ENCODE results near the gene PPFIBP1. TPM values are rescaled to one million over a fixed set of nuclear protein-coding genes. Genes with fewer than 3 reads are reported as not detected.
"Not testable (repeated sequence)": the region's sequence is repeated elsewhere in the genome, so short reads cannot be mapped to it uniquely, and the experiment has no call there.

The PPFIBP1 gene
- total and polyA plus RNA-seq, 2 of the 8 experiments (the other 6 are each of a cell fraction or from before 2014, with no cell fraction given) = 7.7 to 31.3 TPM

DNA sequence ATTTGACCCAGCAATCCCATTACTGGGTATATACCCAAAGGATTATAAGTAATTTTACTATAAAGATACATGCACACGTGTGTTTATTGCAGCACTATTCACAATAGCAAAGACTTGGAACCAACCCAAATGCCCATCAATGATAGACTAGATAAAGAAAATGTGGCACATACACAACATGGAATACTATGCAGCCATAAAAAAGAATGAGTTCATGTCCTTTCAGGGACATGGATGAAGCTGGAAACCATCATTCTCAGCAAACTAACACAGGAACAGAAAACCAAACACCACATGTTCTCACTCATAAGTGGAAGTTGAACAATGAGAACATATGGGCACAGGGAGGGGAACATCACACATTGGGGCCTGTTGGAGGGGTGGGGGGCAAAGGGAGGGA is 20.9 kb downstream of the PPFIBP1 start:
- FAIRE-seq; H3K23ac ChIP-seq (ENCODE audit: insufficient read length); H3K18ac ChIP-seq (ENCODE audit: extremely low read depth, low read length); H4K5ac ChIP-seq (ENCODE audit: insufficient read length, low read depth, low read length); H3K4me2 ChIP-seq (ENCODE audit: insufficient read depth in 1 of 2, low read depth in 2 of 2, low read length in 2 of 2); H2BK20ac ChIP-seq (ENCODE audit: low read length); H3K56ac ChIP-seq (replicated peaks; ENCODE audit: insufficient read length, low read depth, low read length); H4K91ac ChIP-seq (replicated peaks; ENCODE audit: insufficient read length, low read length); DNase-seq (ENCODE audit: low read depth in 1 of 2, low spot score in 2 of 2); H3K9me3 ChIP-seq (ENCODE audit: insufficient read depth in 2 of 2, low read depth in 1 of 2, low read length in 1 of 2); H3K4ac ChIP-seq (replicated peaks; ENCODE audit: insufficient read length, low read depth, low read length); H4K8ac ChIP-seq (ENCODE audit: extremely low read depth, insufficient read depth, low read length); H2AK5ac ChIP-seq (ENCODE audit: low read depth, low read length); POLR2A ChIA-PET (ENCODE audit: partially characterized antibody); H3K9ac ChIP-seq (replicated peaks in 1 of 4; ENCODE audit: extremely low read depth in 1 of 4, low read depth in 3 of 4, low read length in 3 of 4); H3K14ac ChIP-seq (ENCODE audit: insufficient read length); H2BK12ac ChIP-seq (ENCODE audit: low read depth, low read length); H2BK120ac ChIP-seq (replicated peaks; ENCODE audit: low read depth, low read length); H3K27ac ChIP-seq (ENCODE audit: low read depth, low read length); CTCF ChIA-PET (ENCODE audit: partially characterized antibody); H3K79me1 ChIP-seq (ENCODE audit: low read depth, low read length); H3K27me3 ChIP-seq (replicated peaks in 1 of 4; ENCODE audit: control insufficient read depth in 3 of 4, extremely low read depth in 1 of 4, insufficient read depth in 3 of 4, low read length in 3 of 4); H2BK15ac ChIP-seq (ENCODE audit: low read length); H3K4me3 ChIP-seq (ENCODE audit: extremely low read depth in 1 of 4, insufficient read depth in 2 of 4, low read depth in 3 of 4, low read length in 4 of 4); H3K4me1 ChIP-seq (replicated peaks in 1 of 4; ENCODE audit: control insufficient read depth in 3 of 4, insufficient read depth in 4 of 4, low read length in 3 of 4); H4K20me1 ChIP-seq (replicated peaks in 1 of 2; ENCODE audit: control insufficient read depth in 1 of 2, insufficient read depth in 2 of 2, low read length in 2 of 2); H3K23me2 ChIP-seq (ENCODE audit: low read depth, low read length); H3K36me3 ChIP-seq (ENCODE audit: control insufficient read depth in 2 of 4, insufficient read depth in 4 of 4, low read length in 3 of 4); H2BK5ac ChIP-seq (ENCODE audit: low read depth, low read length); H2AFZ ChIP-seq (ENCODE audit: low read length): not testable (repeated sequence)
- H3K79me2 ChIP-seq (ENCODE audit: control insufficient read depth in 1 of 2, insufficient read depth in 2 of 2, low read length in 2 of 2) = peaks cover 0 to 20% of the 10 kb centered on the region in 2 experiments; a peak in 1 of 4 replicates
- WGBS, 2 experiments (ENCODE audit: extremely low coverage in 1 of 2, insufficient coverage in 1 of 2, insufficient read length in 1 of 2, insufficient replicate concordance in 2 of 2, low coverage in 1 of 2, low lambda C conversion rate in 2 of 2, missing lambda C conversion rate in 1 of 2) = 95% methylated on average over 1 of the region's 1 CpG; no CpG with 5 or more reads in 1 of the 2 experiments

Data from H1 (cell line).